Stimulated activated naive B cell treated with anti-CD40 and anti-IgM and Interleukin-4, amounts not matched to agents 10 μg/mL and 1 μg/mL and 100 μg/mL, for 72 hours (primary cell): ENCODE results near the gene CYP4A22.
"Not testable (repeated sequence)": the region's sequence is repeated elsewhere in the genome, so short reads cannot be mapped to it uniquely, and the experiment has no call there.

Experiments used
- ATAC-seq, 2 donors: fragments of 150-1000 bp; cut with Tn5 transposase; replicated peaks; 2 replicates each; pipeline ENCODE4 v1.10.0; 2021; ENCODE audit warnings: moderate library complexity in 1 of 2
- DNase-seq: peaks from one replicate; pipeline ENCODE4 v3.0.0; 2021
- H3K27ac Mint-ChIP-seq: one replicate; pipeline ENCODE4 v1.8.0; 2022; ENCODE audit warnings: mild to moderate bottlenecking, mixed read lengths
- H3K27me3 Mint-ChIP-seq, 2 donors: one replicate each; pipeline ENCODE4 v1.8.0; 2022; ENCODE audit warnings: mixed read lengths in 2 of 2
- H3K36me3 Mint-ChIP-seq, 2 donors: one replicate each; pipeline ENCODE4 v1.8.0; 2022; ENCODE audit warnings: mixed read lengths in 2 of 2, mild to moderate bottlenecking in 1 of 2
- H3K4me1 Mint-ChIP-seq, 2 donors: one replicate each; pipeline ENCODE4 v1.8.0; 2022; ENCODE audit warnings: mixed read lengths in 2 of 2, mild to moderate bottlenecking in 1 of 2
- H3K4me3 Mint-ChIP-seq, 2 donors: one replicate each; pipeline ENCODE4 v1.8.0; 2022; ENCODE audit warnings: mild to moderate bottlenecking in 2 of 2, mixed read lengths in 2 of 2, moderate library complexity in 1 of 2
- H3K9me3 Mint-ChIP-seq, 2 donors: one replicate each; pipeline ENCODE4 v1.8.0; 2022; ENCODE audit warnings: mixed read lengths in 2 of 2, mild to moderate bottlenecking in 1 of 2

The CYP4A22 gene

DNA sequence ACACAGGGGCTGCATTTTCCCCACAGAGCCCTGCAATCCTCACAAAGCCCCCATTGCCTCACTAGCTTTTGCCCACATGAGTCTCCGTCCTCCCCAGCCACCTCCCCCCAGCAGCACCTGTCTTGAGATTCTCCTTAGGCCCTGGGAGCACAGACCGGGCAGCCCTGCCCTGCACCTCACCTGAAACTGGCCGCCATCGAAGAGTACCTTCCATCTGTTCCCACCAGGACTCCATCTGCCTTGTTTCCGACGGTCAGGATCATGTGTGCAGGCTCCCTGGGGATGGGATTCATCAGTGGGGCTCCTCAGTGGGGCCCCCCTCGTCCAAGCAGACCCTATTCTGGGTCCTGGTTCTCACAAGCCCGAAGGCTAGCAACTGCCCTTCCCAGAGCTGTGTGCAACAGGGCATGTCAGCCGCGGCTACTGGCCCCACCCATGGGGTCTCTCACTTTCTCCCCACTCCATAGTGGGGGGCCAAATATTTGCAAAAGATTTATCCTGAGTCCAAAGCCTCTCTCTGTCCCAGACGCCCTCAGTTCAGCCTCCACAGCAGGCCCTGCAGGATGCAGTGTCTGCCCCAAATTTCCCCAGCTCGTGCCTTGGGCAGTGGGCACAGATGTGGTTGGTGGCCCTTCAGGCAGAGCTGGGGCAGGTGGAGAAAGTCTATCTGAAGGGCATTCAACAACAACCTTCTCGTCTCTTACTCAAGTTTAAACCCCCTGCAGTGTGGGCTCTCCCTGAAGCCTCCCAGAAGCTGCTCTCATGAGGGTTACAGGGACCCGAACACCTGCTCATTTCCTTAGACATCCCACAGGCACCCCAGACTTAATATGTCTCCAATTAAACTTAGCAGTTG, 47.8 kb downstream of the CYP4A22 start:
- Mint-ChIP-seq H3K27ac (no peak overlapping the region), H3K4me3 (no peak overlapping the region), H3K36me3 (no peaks in the 10 kb centered on the region), H3K4me1 (no peaks in the 10 kb centered on the region), H3K27me3 (peaks cover 50 to 74% of the 10 kb centered on the region in 2 donors), H3K9me3 (no peaks in the 10 kb centered on the region)
- ATAC-seq = no peak
- no peak for DNase-seq

DNA sequence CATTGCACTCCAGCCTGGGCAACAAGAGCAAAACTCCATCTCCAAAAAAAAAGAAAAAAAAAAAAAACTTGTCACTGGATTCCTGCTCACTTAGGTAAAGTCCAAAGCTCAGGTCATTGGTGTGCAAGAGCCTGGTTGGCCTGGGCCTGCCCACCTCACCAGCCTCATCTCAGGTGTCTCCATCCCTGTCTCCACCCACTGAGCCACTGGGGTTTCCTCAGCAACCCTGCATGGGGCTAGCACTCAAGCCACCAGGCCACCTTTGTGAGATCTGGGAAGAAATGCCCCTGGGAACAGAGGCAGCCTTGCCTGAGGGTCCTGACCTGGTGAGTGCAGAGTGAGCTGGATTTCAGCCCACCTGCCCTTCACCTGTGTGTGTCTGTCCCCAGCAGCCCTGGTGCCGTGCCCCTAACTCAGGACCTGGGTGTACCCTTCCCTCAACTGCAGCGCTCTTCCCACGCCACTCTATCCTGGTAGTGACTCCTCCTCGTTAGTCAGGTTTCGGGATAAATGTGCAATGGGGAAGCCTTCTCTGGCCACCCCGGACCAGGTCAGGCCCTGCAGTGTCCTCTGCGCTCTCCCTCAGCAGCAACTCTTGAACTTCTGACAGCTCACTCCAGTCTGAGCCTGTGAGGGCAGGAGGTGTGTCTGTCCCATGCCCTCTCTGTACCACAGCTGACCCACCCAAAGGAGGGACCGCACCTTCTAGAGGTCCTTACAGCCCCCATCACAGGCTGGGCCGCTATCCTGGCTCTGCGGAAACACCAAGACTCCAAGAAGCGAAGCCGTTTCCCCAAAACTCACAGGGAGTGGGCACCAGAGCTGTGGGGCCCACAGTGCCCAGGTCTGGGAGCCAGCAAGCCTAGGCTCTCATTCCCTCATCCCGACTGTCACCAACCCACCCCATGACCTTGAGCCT, 49.3 kb downstream of the CYP4A22 start:
- no peak overlapping the region for H3K27ac Mint-ChIP-seq
- H3K36me3 Mint-ChIP-seq = no peaks in the 10 kb centered on the region
- peaks cover 38 to 59% of the 10 kb centered on the region in 2 donors for H3K27me3 Mint-ChIP-seq
- ATAC-seq (no peak), DNase-seq (no peak)
- no peaks in the 10 kb centered on the region for H3K4me1 Mint-ChIP-seq
- no peaks in the 10 kb centered on the region for H3K9me3 Mint-ChIP-seq
- H3K4me3 Mint-ChIP-seq = no peak overlapping the region

- Mint-ChIP-seq H3K4me1 (peaks cover 0 to 4% of the 10 kb centered on the region in 2 donors), H3K27ac (no peak overlapping the region), H3K36me3 (no peaks in the 10 kb centered on the region), H3K9me3 (no peaks in the 10 kb centered on the region), H3K27me3 (peaks cover 38 to 59% of the 10 kb centered on the region in 2 donors), H3K4me3 (no peak overlapping the region)
- DNase-seq = no peak
- ATAC-seq = no peak
Measured at GRCh38 chr1:47187231-47187925, 50.1 kb downstream of the CYP4A22 start.

- Mint-ChIP-seq H3K4me3 (no peak overlapping the region), H3K27me3 (peaks cover 37 to 59% of the 10 kb centered on the region in 2 donors), H3K4me1 (peaks cover 2 to 4% of the 10 kb centered on the region in 2 donors), H3K27ac (no peak overlapping the region), H3K9me3 (no peaks in the 10 kb centered on the region), H3K36me3 (no peaks in the 10 kb centered on the region)
- ATAC-seq (no peak), DNase-seq (no peak)
Measured at GRCh38 chr1:47187926-47188250, 50.6 kb downstream of the CYP4A22 start.

DNA sequence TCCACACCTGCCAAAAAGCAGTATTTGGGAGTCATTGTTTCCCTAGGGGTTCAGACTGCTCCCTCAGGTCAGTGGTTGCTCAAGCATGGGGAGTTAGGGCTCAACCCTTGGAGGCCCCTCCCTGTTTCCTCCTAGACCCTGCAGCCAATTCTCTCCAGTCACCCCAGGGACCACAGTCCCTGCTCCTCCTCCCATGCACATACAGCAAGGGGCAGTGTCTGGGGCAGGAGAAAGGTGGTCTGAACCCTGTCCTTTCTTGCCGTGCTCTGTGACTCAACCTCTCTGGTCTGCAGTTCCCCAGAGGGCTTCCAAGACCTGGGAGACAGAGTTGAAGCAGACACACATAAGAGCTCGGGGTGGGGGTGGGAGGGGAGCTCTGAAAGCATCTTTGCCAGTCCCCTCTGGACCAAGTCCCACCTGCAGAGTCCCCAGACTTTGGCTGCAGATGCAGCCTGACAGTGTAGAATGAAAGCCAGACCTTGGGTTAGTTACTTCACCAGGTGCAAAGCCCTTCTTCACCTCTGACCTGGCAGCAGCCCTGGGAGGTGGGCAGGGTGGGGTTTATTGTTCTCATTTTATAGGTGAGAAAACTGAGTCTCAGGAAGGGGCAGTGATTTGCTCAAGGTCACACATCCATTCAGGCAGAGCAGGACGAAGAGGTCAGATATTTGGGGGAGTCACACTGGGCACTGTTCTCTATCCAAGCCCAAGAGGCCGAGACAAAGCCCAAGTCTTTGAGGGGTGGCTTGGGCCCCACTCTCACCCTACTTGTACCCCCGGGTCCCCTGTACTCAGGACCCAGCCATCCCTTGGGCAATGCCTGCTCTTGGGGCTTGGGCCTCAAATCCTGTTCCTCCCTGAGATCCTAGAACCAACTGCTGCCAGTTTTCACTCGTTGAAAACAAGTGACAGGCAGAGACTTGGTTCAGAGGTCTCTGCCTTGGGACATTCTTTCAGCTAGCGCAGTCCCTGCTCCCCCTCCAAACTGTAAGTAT, 51.8 kb downstream of the CYP4A22 start:
- H3K4me1 Mint-ChIP-seq = peaks cover 4% of the 10 kb centered on the region in 2 donors
- no peak for ATAC-seq
- H3K27ac Mint-ChIP-seq = no peak overlapping the region
- H3K9me3 Mint-ChIP-seq = no peaks in the 10 kb centered on the region
- no peaks in the 10 kb centered on the region for H3K36me3 Mint-ChIP-seq
- no peak for DNase-seq
- peaks cover 43 to 58% of the 10 kb centered on the region in 2 donors for H3K27me3 Mint-ChIP-seq
- H3K4me3 Mint-ChIP-seq = no peak overlapping the region

GRCh38 chr1:47189844-47190508, 52.7 kb downstream of the CYP4A22 start, which contains the start of gene PDZK1IP1:
PDZK1IP1 (minus strand) TSS chr1:47190036; CDS start chr1:47189932, 104 bp downstream.
- Mint-ChIP-seq H3K4me1 (peaks cover 4% of the 10 kb centered on the region in 2 donors), H3K4me3 (no peak within 1 kb of the TSS), H3K27ac (no peak within 1 kb of the TSS), H3K36me3 (no peaks in the 10 kb centered on the region), H3K27me3 (peaks cover 39 to 51% of the 10 kb centered on the region in 2 donors), H3K9me3 (no peaks in the 10 kb centered on the region)
- ATAC-seq = no peak
- DNase-seq = no peak

DNA sequence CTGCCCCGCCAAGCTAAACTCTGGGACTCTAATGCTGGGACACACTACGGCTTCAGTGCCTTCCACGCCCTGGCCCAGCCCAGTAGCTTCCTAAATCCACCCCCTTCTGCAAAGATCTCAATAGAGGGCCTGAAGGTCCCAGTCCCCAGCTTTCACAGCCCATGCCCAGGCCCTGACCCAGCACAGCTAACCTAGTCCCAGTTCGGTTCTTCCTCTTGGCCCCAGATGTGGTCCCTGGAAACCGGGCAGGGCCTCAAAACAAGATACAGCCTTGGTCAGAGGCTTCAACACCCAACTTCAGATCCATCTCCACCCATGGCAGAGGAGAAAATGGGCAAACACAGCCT, 53.2 kb downstream of the CYP4A22 start:
- ATAC-seq = no peak
- Mint-ChIP-seq H3K4me3 (no peak overlapping the region), H3K27me3 (peaks cover 36 to 46% of the 10 kb centered on the region in 2 donors), H3K4me1 (peaks cover 4% of the 10 kb centered on the region in 2 donors), H3K27ac (no peak overlapping the region), H3K36me3 (no peaks in the 10 kb centered on the region), H3K9me3 (no peaks in the 10 kb centered on the region)
- no peak for DNase-seq

GRCh38 chr1:47190857-47191256, 53.6 kb downstream of the CYP4A22 start:
- Mint-ChIP-seq H3K4me1 (peaks cover 4% of the 10 kb centered on the region in 2 donors), H3K27ac (no peak overlapping the region), H3K36me3 (no peaks in the 10 kb centered on the region), H3K27me3 (peaks cover 32 to 42% of the 10 kb centered on the region in 2 donors), H3K4me3 (no peak overlapping the region), H3K9me3 (no peaks in the 10 kb centered on the region)
- DNase-seq (no peak), ATAC-seq (no peak)

- ATAC-seq = no peak
- no peak overlapping the region for H3K27ac Mint-ChIP-seq
- H3K4me3 Mint-ChIP-seq = no peak overlapping the region
- H3K9me3 Mint-ChIP-seq = no peaks in the 10 kb centered on the region
- H3K36me3 Mint-ChIP-seq = no peaks in the 10 kb centered on the region
- DNase-seq = no peak
- peaks cover 4% of the 10 kb centered on the region in 2 donors for H3K4me1 Mint-ChIP-seq
- peaks cover 26 to 36% of the 10 kb centered on the region in 2 donors for H3K27me3 Mint-ChIP-seq
Measured at GRCh38 chr1:47191940-47192457, 54.8 kb downstream of the CYP4A22 start.

DNA sequence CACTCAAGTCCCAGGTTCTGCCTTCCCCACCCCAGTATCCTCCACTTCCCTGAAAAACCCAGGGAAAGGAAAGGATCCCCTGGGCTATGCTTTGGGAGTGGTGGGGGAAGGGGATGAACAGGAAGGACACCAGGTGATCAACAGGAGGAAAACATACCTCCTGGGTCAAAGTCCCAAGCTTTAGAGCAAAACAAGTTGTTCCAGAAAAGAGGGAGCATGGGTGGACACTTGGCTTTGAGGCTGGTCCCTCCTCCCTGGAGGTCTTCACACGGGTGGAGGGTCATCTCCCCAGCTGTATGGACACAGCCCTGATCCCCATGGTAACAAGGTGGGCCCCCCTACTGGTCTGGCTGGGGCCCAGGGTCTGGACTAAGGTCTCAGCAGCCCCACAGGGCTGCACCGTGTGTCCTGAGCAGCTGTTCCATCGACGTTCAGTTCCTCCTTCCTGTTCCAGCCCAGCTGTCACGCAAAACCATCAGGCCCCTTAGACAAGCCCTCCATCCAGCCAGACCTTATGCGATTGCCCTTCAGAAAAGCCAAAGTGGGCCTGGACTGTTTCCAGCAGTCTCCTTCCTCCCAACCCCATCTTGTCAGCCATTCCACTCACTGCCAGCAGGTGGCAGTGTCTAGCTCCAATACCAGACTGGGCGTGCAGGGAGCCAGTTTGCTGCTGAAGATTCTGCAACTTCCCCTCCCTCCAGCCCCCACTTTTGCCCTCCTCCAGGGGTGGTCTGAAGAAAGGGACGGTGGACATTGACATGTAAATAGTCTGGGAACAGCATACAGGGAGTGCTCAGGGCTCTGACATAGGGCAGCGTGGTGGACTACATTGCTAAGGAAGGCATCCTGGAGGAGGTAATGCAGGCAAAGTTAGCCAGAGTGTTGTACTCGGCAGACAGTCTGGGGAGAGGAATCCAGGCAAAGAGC, 55.5 kb downstream of the CYP4A22 start:
- peaks cover 4% of the 10 kb centered on the region in 2 donors for H3K4me1 Mint-ChIP-seq
- peaks cover 24 to 30% of the 10 kb centered on the region in 2 donors for H3K27me3 Mint-ChIP-seq

DNA sequence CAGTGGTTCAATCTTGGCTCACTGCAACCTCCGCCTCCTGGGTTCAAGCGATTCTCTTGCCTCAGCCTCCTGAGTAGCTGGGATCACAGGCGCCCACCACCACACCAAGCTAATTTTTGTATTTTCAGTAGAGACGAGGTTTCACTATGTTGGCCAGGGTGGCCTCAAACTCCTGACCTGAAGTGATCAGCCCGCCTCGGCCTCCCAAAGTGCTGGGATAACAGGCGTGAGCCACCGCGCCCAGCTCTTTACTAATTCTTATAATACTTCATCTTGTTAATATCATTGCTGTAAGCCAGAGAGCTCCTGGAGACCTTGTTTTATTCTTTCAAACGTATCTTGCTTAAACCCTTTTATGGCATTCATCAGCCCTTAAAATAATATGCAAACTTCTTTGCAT, 56.3 kb downstream of the CYP4A22 start:
- not testable (repeated sequence) for H3K4me3 Mint-ChIP-seq, ATAC-seq, H3K27ac Mint-ChIP-seq, H3K4me1 Mint-ChIP-seq, H3K36me3 Mint-ChIP-seq, H3K9me3 Mint-ChIP-seq, DNase-seq
- peaks cover 32 to 38% of the 10 kb centered on the region in 2 donors for H3K27me3 Mint-ChIP-seq

More for the DNA sequence above, 55.5 kb downstream of the CYP4A22 start:
- Mint-ChIP-seq H3K9me3 (no peaks in the 10 kb centered on the region), H3K36me3 (no peaks in the 10 kb centered on the region), H3K27ac (no peak overlapping the region), H3K4me3 (no peak overlapping the region)
- DNase-seq (peak; percentile 33), ATAC-seq (peak; percentile 74)

DNA sequence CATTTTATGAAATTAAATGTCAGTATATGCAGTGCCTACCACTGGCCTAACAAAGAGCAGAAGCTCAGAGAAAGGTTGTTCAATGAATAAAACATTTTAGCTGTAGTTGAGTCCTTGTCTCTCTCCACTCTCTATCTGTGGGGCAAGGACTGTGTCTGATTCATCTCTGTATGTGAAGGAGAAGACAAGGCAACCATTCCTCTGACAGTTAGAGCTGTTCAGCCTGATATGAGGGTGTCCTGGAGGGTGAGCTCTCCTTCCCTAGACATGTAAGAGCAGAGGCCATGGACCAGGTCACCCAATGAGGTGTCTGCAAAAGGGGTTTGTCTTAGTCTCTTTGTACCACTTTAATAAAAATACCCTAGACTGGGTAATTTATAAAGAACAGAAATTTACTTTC, 57.1 kb downstream of the CYP4A22 start:
- Mint-ChIP-seq H3K4me3 (no peak overlapping the region), H3K4me1 (peaks cover 4% of the 10 kb centered on the region in 2 donors), H3K27ac (no peak overlapping the region), H3K27me3 (peaks cover 40 to 46% of the 10 kb centered on the region in 2 donors), H3K9me3 (no peaks in the 10 kb centered on the region), H3K36me3 (no peaks in the 10 kb centered on the region)
- ATAC-seq (no peak), DNase-seq (no peak)
